ENCODE data around the gene ADSS1.

The ADSS1 gene

DNA sequence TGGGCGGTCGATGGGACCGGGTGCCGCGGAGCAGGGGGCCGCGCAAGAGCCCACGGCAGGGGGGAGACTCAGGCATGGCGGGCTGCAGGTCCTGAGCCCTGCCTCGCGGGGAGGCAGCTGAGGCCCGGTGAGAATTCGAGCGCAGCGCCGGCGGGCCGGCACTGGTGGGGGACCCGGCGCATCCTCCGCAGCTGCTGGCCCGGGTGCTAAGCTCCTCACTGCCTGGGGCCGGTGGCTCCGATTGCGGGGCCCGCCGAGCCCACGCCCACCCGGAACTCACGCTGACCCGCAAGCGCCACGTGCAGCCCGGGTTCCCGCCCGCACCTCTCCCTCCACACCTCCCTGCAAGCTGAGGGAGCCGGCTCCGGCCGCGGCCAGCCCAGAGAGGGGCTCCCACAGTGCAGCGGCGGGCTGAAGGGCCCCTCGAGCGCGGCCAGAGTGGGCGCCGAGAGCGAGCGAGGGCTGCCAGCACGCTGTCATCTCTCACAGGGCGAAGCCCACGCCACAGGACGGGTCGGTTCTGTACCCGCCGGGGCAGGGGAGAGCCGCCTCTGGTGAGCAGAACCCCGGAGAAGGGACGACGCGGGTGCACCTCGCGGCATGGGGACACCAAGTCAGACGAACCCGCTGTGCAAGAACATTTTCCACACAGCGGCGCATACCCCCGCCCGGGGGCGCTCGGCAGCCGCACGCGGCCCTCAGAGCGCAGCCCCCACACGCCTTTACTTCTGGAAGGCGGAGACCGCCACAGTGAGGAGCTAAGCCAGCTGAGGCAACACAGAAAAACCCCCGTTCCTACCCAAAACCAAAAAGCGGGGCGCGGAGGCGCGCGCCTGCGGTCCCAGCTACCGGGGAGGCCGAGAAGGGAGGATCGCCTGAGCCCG, 27.8 kb downstream of the ADSS1 start:
- DNase-seq = peak in 1 of 2 experiments; percentile 13

DNA sequence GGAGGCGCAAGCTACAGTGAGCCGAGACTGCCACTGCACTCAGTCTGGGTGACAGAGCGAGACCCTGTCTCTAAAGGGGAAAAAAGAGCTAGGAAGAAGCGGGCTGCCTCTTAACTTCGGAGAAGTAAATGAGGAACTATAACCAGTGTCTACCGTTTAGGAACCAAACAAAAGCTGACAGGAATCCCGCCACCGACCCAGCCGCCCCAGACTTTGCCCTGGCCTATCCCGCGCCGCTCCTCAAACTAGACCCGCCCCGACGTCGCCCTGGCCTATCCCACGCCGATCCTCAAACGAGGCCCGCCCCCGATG, 28.4 kb downstream of the ADSS1 start:
- DNase-seq = no peak

DNA sequence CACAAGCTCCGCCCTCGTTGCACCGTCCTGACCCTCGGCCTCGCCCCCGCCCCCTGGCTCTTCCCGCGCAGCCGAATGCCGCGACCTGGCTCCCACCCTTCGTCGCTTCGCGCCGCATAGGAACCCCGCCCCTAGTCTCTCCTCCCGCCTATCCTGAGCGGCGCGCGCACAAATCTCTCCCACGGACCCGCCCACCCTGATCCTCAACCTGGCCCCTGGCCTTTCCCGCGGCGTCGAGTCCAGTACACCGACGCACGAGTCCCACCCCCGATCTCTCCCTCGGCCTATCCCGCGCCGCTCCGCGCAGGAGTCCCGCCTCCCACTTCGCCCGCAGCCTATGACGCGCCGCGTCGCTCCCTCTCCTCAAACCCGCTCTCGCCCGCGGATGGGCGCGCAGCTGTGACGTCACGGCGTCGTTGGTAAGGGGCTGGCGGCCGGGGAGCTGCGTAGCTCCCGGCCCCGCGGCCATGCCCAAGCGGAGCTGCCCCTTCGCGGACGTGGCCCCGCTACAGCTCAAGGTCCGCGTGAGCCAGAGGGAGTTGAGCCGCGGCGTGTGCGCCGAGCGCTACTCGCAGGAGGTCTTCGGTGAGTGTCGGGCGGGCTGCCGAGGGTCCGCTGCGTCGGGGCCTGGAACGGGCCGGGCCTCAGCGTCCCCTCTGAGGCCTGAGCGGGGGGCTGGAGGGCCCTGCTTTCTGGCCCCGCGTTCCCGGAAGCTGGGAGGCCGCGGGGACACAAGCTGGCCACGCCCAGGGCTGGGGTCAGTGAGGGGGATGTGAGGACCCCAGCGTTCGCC, 28.9 kb downstream of the ADSS1 start, which contains the start of gene SIVA1:
Gene SIVA1, plus strand, starts transcription at position 413 of the 793 bp plus-strand sequence. Its CDS starts 55 bp downstream, at position 468.
- peak; percentile 100 for DNase-seq

DNA sequence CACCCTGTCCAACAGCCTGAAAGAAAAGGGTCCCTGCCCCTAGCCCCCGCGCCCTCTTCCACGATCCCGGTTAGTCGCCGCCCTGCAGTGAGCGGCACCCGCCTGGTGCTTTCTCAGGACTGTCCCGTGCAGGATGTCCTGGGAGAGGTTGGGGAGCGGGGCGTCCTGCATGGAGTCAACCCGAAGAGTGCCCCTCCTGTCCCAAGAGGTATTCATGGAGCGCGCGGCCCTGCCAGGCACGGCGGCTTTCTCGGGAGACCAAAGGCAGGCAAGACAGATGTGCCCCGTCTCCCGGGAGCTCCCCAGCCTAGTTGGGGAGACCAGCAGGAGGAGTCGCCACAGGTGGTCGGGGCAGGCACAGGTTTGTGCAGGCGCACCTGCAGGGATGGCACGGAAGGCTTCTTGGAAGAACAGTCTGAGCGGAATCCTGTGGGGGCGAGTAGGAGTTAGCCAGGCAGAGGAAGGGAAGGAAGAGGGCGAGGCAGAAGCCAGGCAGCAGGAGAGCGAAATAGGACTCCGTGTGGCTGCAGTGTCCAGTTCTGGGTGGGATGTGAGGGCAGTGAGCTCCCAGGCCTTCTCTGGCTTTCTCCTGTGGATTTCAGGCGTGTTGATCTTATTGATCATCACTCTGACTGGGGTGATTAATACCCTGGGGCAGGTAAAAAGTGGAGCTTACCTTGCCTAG, 29.6 kb downstream of the ADSS1 start:
- peak; percentile 15 to 19 for DNase-seq

DNA sequence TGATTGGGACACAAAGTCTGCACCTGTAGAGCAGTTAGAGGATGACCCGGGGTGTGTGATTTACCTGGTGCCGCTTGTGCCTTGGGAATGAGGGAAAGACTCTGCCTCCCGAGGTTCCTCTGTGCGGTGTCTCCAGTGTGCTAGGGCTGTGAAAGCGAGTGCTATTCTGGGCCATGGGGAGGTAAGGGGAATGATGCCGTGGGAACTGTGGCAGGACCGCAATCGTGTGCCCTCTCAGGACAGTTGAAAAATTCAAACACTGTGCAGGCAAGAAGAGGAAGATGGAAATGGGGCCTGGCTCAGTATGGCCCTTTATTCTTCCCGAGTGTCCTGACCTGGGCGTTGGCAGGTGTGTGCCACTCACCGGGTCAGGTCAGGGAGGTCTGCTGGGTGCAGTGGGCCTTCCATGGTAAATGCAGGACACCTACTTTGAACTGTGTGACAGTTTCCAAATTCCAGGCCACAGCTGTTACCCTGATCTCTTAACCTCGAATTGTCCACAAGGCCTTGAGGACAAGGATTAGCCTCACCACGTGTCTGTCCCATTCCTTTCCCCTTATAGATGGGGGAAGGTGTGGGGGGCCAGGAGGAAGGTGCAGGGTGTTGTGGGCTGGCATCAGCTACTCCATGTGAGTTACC, 30.3 kb downstream of the ADSS1 start:
- DNase-seq = no peak

DNA sequence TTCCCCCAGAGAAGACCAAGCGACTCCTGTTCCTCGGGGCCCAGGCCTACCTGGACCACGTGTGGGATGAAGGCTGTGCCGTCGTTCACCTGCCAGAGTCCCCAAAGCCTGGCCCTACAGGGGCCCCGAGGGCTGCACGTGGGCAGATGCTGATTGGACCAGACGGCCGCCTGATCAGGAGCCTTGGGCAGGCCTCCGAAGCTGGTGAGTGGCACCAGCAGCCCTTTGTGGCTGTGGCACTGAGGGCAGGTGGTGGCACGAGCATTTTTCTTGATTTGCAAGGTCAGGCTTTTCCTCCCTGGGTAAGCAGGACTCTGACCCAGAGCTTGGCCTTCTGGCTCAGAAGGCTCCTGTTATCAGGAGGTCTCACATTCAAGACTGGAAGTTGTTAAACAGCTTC, 31.6 kb downstream of the ADSS1 start:
- no peak for DNase-seq

DNA sequence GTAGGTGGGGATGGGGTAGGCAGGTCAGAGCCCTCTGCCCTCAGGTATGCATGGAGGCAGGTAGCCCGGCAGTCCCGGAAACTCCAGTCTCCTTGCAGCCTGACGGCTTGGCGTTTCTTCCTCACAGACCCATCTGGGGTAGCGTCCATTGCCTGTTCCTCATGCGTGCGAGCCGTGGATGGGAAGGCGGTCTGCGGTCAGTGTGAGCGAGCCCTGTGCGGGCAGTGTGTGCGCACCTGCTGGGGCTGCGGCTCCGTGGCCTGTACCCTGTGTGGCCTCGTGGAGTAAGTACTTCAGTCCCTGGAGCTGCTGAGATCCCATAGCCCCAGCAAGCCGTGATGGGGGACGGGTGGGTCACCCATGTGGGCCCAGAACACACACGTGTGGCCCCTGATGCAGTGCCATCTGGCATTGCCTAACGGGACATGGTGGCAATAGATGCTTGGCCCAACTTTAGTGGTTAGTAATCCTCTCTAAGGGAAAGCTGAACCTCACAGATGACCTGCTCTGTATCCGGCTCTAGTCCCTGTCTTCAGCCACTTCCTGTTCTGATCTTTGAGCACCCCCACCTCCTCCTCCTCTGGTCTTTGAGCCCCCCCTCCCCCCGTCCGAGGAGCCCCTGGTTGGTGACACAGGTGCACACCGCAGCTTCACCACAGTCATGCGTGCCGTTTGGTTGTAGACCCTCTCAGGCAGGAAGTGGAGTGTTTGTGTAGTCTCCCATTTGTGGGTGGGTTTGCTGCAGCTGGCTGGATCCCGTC, 32.6 kb downstream of the ADSS1 start:
- DNase-seq = no peak

DNA sequence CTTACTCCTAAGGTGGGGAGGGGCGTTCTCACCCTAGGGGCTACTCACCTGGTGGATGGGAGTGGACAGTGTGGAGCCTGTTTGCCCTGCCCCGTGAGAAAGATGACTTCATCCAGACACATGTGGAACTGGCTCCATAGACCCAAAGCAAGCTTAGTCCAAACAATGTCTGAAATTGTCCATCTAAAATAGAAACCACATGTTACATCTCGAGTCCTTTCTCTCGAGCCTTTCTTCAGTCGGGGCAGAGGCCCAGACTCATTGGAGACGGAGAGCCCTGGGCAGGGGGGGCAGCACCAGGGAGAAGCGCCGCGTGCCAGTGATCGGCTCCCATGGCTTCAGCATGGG, 33.2 kb downstream of the ADSS1 start:
- DNase-seq = no peak

DNA sequence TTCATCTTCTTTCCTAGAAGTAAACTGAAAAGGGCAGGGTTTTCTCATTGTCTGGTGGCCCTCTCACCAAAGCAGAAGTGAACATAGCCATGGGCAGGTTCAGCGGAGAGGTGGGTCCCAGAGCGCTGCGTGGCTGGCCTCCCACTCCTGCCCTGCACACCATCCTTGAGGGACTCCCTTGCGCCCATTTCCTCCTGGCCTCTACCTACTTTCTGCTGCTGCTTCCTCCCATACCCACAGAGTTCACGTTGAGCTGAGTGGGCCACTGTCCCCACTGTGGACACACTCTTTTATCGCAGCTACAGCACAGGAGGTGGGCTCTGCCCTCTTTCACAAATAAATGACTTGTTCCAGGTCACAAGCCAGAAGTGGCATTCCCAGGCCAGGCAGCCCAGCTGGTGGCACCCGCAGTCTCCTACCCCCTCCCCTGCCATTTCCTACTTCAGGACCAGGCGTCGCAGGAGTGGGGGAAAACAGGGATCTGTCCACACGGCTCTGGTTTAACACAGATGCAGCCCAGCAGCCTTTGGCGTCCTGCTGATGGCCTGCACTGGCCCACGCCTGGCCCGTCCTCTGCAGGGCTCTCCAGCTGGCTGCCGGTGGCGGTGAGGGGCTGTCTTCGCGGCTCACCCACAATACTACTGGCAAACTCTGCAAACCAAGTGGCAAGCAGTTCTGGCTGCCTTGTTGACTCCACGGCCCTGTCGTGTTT, 33.8 kb downstream of the ADSS1 start:
- no peak for DNase-seq

DNA sequence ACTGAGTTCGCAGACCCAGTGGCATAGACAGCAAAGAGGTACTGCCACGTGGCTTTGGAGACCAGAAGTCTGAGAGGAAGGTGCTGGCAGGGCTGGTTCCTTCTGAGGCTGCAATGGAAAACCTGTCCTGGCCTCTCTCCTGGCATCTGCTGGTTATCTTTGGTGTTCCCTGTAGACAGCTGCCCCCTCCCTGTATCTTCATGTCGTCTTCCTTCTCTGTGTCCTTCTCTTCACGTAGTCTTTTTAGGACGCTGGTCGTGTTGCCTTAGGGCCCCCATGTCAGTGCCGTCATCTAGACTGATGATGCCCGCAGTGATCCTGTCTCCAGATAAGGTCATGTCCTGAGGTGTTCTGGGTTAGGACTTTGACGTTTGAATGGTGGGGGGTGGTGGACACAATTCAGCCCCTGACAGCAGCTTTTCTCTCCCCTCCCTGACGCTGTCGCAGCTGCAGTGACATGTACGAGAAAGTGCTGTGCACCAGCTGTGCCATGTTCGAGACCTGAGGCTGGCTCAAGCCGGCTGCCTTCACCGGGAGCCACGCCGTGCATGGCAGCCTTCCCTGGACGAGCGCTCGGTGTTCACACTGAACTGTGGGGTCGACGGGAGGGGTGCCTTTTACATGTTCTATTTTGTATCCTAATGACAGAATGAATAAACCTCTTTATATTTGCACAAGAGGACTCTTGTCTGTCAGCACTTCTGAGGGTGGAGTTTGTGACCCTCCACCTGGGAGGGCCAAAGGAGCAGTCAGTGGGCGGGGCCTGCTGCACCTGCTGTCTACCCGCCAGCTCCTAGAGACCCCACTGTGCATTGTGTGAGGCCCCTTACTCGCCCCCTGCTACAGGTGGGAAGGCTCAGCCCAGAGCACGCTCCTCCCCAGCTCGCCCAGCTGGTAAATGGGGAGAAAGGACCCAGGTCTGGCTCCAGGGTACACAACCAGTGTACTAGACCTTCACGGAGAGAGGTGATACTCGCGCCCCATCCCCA, 35.2 kb downstream of the ADSS1 start:
- DNase-seq = no peak

DNA sequence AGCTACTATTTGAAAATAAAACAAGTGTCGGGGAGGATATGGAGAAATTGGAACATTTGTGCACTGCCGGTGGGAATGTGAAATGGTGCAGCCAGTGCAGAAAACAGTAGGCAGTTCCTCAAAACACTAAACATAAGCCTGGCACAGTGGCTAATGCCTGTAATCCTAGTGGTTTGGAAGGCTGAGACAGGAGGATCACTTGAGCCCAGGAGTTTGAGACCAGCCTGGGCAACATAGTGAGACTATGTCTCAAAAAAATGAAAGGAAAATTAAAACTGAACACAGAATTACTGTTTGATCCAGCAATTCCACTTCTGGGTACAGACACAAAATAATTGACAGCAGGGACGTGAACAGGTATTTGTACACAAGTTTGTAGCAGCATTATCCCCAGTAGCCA, 41.5 kb downstream of the ADSS1 start:
- DNase-seq = no peak

DNA sequence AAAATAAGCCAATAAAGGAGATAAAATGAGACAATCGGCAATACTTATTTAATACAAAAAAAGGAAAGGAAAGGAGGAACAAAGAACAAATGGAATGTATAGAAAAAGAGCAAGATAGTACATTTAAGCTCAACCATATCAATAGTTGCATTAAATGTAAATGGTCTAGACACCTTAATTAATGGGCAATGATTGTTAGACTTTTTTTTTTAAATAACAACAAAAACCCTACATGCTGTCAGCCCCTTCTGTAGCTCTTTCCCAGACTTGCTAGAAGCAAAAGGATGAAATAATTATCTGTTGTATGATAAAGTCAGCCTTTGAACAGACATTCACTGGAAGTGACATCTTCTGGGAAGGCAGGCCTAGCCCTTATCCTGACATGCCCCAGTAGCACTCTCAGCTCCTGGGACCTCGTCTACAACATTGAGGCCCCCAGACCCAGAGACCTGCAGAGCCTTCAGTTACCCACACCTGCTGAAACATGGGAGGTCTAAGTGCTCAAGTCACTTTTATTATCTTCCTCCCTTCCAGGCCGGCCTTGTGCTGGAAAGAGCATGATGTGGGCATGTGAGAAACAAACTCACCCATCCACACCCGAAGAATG, 42.3 kb downstream of the ADSS1 start:
- DNase-seq = no peak

DNA sequence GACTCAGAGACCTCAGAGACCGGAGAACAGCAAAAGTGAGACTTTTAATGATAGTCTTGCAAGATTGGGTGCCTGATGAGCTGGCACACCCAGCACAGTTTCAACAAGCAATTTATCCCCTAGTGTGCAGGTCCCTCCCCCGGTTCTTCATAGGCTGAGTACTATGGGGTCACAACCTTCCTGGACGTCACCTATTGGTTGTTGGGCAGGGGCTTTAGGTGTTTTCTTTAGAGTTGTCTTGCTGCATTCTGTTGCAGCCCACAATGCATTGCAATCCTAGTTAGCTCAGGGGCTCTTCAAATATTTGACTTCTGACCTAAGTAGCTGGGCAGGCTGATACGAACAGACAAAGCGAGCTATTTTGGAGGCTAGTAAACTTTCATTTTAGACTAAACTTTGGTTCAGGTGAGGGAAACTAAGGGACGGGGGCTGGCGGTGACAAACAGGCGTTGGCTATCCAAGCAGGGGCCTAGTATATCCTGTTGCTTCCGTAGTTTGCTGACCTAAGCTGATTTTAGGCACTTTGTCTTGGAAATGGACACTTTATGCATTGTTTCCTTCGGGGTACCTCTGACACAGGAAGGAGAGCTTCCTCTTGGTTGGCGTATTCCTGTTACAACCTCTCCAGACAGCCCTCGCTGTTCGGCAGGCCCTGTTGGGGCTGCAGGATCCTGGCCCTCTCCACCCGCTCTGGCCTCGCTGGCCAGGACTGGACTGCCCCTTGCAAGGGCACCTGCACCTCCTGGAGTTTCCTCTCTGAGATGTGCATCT, 43.0 kb downstream of the ADSS1 start:
- DNase-seq = no peak

DNA sequence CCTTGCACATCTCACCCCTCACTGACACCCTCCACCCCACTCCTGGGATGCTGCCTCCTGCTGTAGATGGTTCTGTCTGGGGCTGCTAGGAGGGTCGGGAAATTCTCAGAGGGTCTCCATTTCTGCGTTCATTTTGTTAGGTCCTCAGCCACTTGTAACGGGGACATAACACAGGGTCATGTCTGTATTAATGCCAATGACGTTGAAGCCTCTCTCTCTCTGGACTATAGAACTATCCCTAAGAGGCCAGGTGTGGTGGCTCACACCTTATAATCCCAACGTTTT, 43.5 kb downstream of the ADSS1 start:
- DNase-seq = no peak

DNA sequence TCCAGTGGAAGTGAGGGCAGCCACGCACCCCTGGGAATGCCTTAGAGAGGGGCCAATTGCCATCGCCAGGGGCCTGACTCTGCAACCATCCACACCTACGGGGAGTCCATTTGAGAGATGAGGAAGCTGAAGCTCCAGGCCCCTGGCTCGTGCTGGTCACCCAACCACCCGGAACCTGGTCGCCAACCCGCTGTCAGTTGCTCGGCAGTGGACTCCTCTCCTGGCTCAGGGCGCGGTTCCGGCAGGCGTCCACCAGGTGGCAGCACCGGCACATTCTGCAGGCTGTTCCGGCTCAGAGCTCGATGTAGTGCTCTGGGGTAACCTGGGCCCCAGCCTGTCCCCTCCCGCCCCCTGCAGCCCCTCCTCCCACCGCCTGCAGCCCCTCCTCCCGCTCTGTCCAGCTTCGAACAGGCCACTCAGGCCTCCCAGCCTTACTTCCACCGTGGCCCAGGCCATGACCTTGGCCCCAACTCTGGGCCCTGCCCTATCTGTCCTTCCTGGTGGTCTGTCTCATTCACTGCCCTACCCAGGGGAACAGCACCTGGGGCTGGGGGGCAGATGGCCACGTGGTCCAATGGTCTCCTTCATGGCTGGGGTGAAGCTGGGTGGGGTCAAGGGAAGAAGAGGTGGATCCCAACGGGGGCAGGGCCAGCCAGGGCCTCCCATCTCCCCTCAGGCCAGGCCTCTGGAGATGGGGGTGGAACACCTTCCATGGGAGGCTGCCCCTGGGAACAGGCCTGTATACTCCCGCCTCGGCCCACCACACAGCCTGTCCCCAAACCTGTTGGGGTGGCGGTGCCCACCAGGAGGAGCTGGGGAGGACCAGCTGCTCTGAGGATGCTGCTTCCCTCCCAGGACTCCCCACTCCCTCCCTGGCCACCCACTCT, 44.7 kb downstream of the ADSS1 start:
- DNase-seq = peak; percentile 95

DNA sequence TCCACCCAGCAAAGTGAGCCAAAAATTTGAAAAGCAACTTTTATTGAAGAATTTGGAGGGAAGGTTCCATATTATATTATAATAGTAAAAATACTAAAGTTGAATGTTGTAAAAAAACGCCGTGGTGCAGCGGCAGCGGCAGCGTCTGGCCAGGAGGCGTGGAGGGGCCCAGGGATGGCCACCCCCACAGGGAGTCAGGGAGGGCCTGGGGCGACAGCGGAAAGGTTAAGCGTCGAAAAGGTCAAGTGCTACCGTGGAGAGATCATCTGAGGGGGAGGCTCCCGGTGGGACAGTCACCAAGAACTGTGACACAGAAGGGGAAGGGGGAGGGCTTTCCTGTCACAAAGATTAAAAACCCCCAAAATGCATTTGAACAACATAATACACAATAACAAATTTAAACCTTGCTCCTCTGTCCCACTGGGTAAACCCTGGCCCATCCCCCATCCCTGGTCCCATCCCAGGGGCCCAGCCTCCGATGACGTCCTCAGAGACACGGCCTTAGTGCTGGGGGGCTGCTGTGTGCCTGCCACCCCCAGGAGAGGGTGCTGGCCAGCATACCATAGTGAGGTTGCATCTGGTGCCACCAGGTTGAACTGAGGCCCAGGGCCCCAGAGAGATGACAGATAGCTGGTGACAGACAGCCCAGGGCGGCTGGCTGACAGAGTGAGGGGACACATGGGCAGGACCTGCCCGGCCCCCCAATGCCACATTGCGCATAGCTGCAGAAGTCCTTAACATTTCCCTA, 45.5 kb downstream of the ADSS1 start:
- DNase-seq = no peak

DNA sequence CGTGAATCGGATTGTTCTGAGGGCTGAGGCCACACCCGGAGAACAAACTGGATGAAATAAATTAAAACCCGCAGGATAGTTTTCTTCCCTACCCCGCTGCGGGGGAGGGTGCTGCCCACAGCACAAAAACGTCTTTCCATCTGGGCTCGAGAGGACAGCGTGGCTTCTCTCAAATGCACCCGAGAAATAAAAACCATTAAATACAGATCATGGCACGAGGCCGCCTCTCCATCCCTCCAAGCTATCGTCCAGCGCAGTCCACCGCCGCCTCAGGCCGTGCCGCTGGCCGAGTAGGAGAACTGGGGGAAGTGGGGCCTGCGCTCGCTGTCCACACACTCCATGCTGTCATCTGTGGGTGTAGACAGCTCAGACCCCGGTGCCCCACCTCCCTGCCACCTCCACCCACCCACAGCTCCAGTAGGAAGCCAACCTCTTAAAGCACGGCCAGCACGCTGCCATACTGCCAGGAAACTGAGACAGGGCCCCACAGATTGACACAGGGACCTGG, 46.1 kb downstream of the ADSS1 start:
- DNase-seq = no peak

Data from activated CD4-positive, alpha-beta T cell treated with anti-CD3 and anti-CD28 coated beads, Interleukin-2, amount 50 U/mL, for 48 hours (primary cell).